Prostate gland (tissue), 2 donors: ENCODE measurements around the gene PTER. TPM values are rescaled to one million over a fixed set of nuclear protein-coding genes. Genes with fewer than 3 reads are reported as not detected.

Source experiments
- DNase-seq: peaks from one replicate; pipeline ENCODE4 v3.0.0-alpha.2; 2019; ENCODE audit warnings: low spot score
- H3K27ac ChIP-seq, 2 donors: fragments of 200-600 bp; sonication (generic); 2 replicates each; pipeline ENCODE4 v1.5.1; 2017 to 2019
- H3K27me3 ChIP-seq: fragments of 200-600 bp; sonication (generic); replicated peaks from 2 replicates; pipeline ENCODE4 v1.5.1; 2019; ENCODE audit not compliant: insufficient read depth
- H3K36me3 ChIP-seq, 2 donors: fragments of 200-600 bp; sonication (generic); 1 replicate in 1 of 2; 2 replicates in 1 of 2; pipeline versions ENCODE4 v1.5.1 to v1.8.1; 2017 to 2019
- H3K4me1 ChIP-seq: fragments of 200-600 bp; sonication (generic); replicated peaks from 2 replicates; pipeline ENCODE4 v1.5.1; 2019
- H3K4me3 ChIP-seq, 2 donors: fragments of 200-600 bp; sonication (generic); 2 replicates each; pipeline ENCODE4 v1.5.1; 2017 to 2019
- H3K9me3 ChIP-seq: fragments of 200-600 bp; sonication (generic); 2 replicates; pipeline ENCODE4 v1.5.1; 2017
- POLR2A ChIP-seq: fragments of 450-650 bp; IDR thresholded peaks from one replicate; pipeline ENCODE4 v1.6.1; 2016; ENCODE audit warnings: antibody characterized with exemption, mild to moderate bottlenecking
- POLR2AphosphoS5 ChIP-seq: sonication (generic); formaldehyde crosslinking; IDR thresholded peaks from one replicate; pipeline ENCODE4 v1.6.1; 2017; ENCODE audit warnings: antibody characterized with exemption
- WGBS: methylation state at CpG from one replicate; pipeline ENCODE4 v1.1.5; 2018; 5-methylcytosine and 5-hydroxymethylcytosine counted together
- intact Hi-C: fragments of 100-400 bp; cut with DNase I; formaldehyde crosslinking; loops from one replicate; pipeline ENCODE4 v1.14.2; 2022
- total RNA-seq, 2 donors: library from RNA; depleted of rRNA; stranded (reverse); fragments of >200 nt; gene quantifications; one replicate each; pipeline ENCODE4 v1.1.0, GENCODE V29; 2016
- TF ChIP-seq, protein P1 (sequence below), 4 experiments: fragments of 200-600 bp in 2 of 4; fragments of 450-650 bp in 2 of 4; sonication (generic) in 2 of 4; IDR thresholded peaks; 1 replicate in 3 of 4; 2 replicates in 1 of 4; pipeline ENCODE4 v1.5.1; 2016 to 2019; ENCODE audit warnings: antibody characterized with exemption in 4 of 4, mild to moderate bottlenecking in 2 of 4, moderate library complexity in 2 of 4

The PTER gene, protein sequence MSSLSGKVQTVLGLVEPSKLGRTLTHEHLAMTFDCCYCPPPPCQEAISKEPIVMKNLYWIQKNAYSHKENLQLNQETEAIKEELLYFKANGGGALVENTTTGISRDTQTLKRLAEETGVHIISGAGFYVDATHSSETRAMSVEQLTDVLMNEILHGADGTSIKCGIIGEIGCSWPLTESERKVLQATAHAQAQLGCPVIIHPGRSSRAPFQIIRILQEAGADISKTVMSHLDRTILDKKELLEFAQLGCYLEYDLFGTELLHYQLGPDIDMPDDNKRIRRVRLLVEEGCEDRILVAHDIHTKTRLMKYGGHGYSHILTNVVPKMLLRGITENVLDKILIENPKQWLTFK
- total RNA-seq = 10 to 100 TPM; 10.4 to 18.8 TPM

DNA sequence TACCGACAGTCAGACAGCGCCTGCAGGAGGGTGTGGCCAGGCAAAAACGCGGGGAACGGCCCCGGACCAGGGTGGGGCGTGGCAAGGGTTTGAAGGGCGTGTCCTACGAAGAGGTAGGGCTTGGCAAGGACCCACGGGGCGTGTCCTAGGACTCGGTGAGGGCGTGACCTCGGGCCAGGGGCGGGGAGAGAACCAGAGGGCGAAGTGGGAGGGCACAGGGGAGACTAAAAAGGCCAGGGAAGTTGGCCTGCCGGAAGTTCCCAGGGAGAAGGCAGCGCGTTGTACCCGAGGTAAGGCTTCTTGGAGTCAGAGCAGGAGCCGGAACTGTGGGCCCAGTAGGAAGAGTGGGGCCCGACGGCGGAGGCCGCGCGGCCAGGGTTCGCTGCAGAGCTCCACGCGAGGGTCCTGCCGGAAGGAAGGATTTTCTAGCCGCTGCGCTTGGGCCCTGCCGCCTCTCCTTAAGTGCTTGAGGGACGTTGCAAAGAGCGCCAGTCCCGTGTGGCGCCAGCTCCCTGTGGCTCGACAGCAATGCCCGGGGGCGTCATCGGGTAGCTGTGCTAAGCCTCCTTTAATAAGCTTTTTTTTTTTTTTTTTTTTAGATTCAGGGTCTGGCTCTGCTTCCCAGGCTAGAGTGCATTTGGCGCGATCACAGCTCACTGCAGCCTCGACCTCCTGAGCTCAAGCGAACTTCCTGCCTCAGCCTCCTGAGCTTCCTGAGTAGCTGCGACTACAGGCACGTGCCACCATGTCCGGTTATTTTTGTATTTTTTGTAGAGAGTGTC, at the start of gene PTER:
PTER (plus strand) TSS at position 253 of the 782 bp plus-strand sequence. CDS start 47,375 bp downstream, outside the sequence.
- intact Hi-C loops = no loop called here
- Histone ChIP-seq H3K9me3 (no peaks in the 10 kb centered on the region), H3K4me1 (no peaks in the 10 kb centered on the region), H3K27ac (peak within 1 kb of the TSS; percentile 65 to 76), H3K4me3 (peak within 1 kb of the TSS; percentile 34 to 48), H3K36me3 (no peaks in the 10 kb centered on the region), H3K27me3 (no peaks in the 10 kb centered on the region)
- WGBS = 9% methylated on average over 49 of the region's 49 CpGs
- TF ChIP-seq POLR2A (peak; percentile 84), POLR2AphosphoS5 (peak; percentile 83)
- TF ChIP-seq, protein P1, sequence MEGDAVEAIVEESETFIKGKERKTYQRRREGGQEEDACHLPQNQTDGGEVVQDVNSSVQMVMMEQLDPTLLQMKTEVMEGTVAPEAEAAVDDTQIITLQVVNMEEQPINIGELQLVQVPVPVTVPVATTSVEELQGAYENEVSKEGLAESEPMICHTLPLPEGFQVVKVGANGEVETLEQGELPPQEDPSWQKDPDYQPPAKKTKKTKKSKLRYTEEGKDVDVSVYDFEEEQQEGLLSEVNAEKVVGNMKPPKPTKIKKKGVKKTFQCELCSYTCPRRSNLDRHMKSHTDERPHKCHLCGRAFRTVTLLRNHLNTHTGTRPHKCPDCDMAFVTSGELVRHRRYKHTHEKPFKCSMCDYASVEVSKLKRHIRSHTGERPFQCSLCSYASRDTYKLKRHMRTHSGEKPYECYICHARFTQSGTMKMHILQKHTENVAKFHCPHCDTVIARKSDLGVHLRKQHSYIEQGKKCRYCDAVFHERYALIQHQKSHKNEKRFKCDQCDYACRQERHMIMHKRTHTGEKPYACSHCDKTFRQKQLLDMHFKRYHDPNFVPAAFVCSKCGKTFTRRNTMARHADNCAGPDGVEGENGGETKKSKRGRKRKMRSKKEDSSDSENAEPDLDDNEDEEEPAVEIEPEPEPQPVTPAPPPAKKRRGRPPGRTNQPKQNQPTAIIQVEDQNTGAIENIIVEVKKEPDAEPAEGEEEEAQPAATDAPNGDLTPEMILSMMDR (IDR thresholded peaks at IDR 0.05) = peak in 1 of 4 experiments; percentile 3
- peak; percentile 96 for DNase-seq

DNA sequence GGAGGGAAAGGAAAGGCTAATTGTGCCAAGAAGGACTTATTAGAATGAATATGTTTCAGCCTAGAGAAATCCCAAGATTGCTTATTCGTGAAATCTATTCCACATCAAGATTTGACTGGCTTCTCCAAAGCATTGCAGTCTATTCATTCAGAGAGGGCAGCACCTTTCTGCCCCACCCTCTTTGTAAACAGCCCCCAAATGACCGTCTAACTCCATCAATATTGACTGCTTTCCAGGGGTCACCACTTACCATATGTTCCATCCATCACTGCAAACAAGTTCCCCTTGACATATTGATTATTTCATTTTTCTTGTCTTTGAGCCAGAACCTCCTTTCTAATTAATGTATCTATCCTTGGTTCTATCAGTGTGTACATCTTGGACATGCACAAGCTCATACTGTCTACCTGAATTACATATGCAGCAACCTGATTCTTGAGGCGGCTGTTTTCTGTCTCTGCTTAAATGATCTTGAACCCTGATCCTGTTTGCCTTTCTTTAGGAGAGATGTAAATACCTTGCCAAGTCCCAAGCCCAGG, 44.2 kb upstream of the PTER start:
- Histone ChIP-seq H3K27me3 (no peaks in the 10 kb centered on the region), H3K9me3 (no peaks in the 10 kb centered on the region), H3K4me1 (no peaks in the 10 kb centered on the region), H3K27ac (no peak overlapping the region), H3K4me3 (no peak overlapping the region), H3K36me3 (no peaks in the 10 kb centered on the region)
- DNase-seq = no peak
- no peak for TF ChIP-seq POLR2A
- TF ChIP-seq, protein P1 (IDR thresholded peaks at IDR 0.05) = no peak
- no peak for TF ChIP-seq POLR2AphosphoS5
- WGBS = 63% methylated on average over 3 of the region's 3 CpGs
- intact Hi-C loops = no loop called here

DNA sequence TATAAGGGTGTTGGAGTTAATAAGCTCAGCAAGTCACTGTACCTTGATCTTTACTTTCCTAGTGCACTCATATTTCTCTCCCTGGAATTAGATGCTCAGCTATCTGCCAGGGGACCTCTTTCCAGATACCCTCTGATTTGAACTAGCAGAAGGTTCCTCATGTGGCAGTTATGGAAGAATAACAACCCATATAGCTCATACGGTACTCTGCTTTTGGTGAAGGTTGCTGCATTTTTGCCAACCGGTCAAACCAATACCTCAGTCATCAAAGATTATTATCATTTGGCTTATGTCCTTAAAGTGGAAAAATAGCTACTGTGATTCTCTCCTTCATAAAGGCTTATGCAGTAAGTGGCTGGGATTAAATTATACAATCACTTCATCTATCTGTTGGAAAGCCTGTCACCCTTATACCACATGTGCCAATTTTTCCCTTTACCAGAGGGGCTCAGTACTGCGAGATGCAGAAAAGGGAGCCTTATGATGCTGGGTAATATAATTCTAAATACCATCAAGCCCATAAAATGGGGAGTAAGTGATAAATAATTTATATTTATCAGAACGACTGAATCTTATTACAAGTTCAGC, 43.4 kb upstream of the PTER start:
- TF ChIP-seq, protein P1 (IDR thresholded peaks at IDR 0.05) = no peak
- TF ChIP-seq POLR2AphosphoS5 (no peak), POLR2A (no peak)
- WGBS = 49% methylated on average over 4 of the region's 4 CpGs

DNA sequence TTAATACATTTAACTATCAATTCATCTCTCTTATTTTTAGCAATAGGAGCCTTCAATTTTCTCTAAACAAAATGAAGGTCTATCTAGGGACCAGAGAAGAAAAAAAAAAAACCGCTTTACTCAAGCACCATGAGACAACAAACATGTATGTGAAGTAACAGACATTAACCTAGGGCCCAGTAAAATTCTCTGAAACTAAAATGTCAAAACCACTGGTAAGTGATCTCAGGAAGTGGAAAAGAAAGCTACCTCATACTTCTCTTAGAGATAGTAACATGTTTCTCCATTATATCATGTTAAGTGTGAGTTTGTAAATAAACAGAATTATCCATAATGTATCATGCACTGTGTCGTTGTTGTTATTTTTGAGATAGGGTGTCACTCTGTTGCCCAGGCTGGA, 35.4 kb upstream of the PTER start:
- H3K4me1 ChIP-seq = no peaks in the 10 kb centered on the region
- TF ChIP-seq, protein P1 (IDR thresholded peaks at IDR 0.05) = no peak
- TF ChIP-seq POLR2AphosphoS5 (no peak), POLR2A (no peak)
- H3K27ac ChIP-seq = no peak overlapping the region
- no peak overlapping the region for H3K4me3 ChIP-seq
- no peaks in the 10 kb centered on the region for H3K36me3 ChIP-seq
- H3K27me3 ChIP-seq = no peaks in the 10 kb centered on the region
- 85% methylated on average over 2 of the region's 2 CpGs for WGBS
- DNase-seq = no peak
- intact Hi-C loops = no loop called here
- H3K9me3 ChIP-seq = no peaks in the 10 kb centered on the region

More for the DNA sequence above, 43.4 kb upstream of the PTER start:
- no peak for DNase-seq
- H3K4me1 ChIP-seq = no peaks in the 10 kb centered on the region
- no peak overlapping the region for H3K4me3 ChIP-seq
- no peaks in the 10 kb centered on the region for H3K36me3 ChIP-seq
- H3K9me3 ChIP-seq = no peaks in the 10 kb centered on the region
- H3K27ac ChIP-seq = no peak overlapping the region
- no peaks in the 10 kb centered on the region for H3K27me3 ChIP-seq
- intact Hi-C loops = no loop called here
